ENCODE data around the gene FRMPD4.

- TF ChIP-seq CTCF (conservative IDR thresholded peaks at IDR 0.05) (peak; percentile 60), EZH2 (IDR thresholded peaks at IDR 0.05; ENCODE audit: low read depth) (no peak)
Measured at GRCh38 chrX:12567857-12568256, 429.6 kb downstream of the FRMPD4 start.

Data from PC-9 (cell line).